NCI-H345 treated with DMSO at 0.1 percent for 48 hours (cell line): Measurements from ENCODE around the gene KCNH6.

ENCODE experiments used
- DNase-seq: peaks from one replicate; lab custom pipeline; 2025; ENCODE audit not compliant: unreplicated experiment; lab: John Stamatoyannopoulos, UW

KCNH6 gene

DNA sequence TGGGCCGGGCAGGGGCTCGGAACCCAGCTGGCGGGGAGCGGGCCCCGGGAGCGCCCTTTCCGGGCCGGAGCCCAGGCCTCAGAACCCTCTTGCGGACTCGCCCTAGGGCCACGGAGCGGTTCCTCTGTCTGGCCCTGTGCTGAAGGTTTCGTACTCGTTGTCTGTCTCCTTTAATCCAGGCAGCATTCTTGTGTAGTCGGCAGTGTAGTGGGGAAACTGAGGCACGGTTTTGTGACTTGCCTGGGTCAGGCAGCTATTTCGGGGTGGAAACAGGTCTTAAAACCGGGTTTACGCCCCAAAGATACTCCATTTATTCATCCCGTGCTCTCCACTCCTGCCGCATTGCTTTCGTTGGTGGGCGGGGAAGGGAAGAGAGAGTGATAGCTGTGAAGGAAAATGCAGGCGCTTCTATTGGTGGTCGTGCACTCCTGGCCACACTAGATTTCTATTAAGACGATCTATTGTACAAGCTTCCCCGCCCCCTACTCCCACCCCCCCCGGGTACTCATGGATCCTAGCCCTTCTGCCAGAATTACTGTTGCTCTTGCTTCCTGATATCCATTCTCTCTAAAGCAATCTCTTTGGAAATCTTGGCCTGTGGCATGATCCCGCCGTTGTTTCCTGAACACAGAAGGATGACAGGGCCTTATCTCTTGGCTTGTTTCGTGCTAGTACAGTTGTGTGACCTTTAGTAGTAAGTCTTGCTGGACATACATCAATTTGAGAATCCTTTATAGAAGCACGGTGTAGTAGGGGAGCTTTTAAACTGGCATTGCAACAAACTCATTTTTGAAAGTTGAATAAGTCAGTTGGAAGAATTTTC is 27.9 kb downstream of the KCNH6 start:
- DNase-seq, result peak; percentile 0

GRCh38 chr17:63552211-63552610 is 29.1 kb downstream of the KCNH6 start:
- no peak for DNase-seq

DNA sequence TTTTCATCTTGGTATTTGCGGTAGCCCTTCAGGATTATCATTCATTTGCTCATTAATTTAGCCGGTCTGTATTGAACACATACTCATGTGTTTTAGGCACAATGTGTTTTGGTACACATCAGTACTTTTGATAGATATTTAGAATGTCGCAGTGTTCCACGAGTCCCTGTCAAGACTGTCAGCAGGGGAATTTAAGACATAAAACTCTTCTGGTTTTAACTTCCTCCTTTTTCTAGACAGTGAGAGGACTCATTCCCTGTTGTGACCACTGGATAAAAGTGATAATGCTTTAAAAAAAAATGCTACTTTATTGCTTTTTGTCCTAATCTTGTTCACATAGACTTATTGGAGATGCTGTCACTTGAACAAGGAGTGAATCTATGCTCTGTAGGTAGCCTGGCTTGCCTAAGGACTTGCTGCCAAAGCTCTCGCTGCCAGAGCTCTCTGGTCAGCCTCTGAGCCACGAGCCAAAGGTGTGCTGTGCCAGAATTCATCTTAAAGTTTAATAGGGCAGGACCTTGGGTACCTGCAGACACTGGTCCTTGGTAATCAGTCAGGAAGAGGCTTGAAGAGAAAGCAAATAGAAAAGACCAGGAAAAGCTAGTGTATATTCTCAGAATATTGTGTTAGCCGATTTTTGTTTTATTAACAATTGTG is 32.5 kb downstream of the KCNH6 start:
- DNase-seq, result no peak

DNA sequence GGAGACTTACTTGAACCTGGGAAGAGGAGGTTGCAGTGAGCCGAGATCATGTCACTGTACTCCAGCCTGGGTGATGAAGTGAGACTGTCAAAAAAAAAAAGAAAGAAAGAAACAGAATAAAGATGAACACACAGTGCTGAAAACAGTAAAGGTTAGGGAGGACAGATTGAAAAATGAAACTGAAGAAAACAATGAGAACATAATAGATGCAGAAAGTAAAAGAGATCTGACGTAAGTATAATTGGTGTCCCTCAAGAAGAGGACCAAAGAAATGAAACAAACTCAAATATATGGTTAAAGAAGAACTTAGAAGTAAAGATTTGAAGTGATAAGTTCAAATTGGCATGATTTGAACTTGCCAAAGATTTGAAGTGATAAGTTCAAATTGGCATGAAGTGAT is 34.3 kb downstream of the KCNH6 start:
- no peak for DNase-seq

- no peak for DNase-seq
Measured at GRCh38 chr17:63558441-63558840, 35.3 kb downstream of the KCNH6 start.

- DNase-seq, result no peak
Measured at GRCh38 chr17:63561819-63562218, 38.7 kb downstream of the KCNH6 start.

GRCh38 chr17:63563339-63563738 is 40.2 kb downstream of the KCNH6 start:
- no peak for DNase-seq

DNA sequence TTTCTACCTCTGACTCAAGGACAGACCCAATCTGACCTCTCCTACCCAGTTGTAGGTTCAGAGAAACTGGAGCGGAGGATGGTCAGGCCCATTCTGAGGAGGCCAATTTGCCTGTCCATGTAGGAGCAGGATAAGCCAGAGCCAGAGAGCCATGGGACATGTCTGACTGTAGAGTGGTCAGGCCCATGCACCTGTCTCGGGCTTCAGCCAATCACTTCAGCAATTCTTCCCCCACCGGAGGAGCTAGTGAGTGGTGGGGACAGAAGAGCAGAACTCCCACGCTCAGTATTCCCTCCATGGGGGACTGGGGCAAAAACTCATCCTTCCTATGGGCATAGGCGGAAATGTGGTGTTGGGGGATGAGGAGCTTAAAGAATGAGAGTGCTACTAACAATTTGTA is 41.4 kb downstream of the KCNH6 start:
- no peak for DNase-seq

- no peak for DNase-seq
Measured at GRCh38 chr17:63567229-63567628, 44.1 kb downstream of the KCNH6 start.

DNA sequence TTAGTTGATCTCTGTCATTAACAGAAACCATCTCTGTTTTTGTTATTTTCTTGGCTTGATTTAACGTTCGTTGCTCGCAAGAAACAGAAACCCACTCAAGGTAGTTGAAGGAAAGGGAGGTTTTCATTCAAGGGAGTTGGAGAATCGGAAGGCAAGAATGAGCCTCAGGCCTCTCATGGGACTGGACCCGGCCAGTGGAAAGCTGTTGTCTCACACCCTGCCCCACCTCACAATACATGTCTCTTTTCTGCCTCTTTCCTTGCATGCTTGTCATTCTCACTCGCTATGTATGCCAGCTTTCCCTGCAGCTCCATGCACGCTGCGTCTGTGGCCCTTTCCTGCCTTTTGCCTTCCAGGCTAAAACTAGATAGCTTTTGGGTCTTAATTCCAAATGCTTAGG is 45.4 kb downstream of the KCNH6 start:
- DNase-seq, result no peak

GRCh38 chr17:63571632-63572310 is 48.6 kb downstream of the KCNH6 start:
- no peak for DNase-seq

DNA sequence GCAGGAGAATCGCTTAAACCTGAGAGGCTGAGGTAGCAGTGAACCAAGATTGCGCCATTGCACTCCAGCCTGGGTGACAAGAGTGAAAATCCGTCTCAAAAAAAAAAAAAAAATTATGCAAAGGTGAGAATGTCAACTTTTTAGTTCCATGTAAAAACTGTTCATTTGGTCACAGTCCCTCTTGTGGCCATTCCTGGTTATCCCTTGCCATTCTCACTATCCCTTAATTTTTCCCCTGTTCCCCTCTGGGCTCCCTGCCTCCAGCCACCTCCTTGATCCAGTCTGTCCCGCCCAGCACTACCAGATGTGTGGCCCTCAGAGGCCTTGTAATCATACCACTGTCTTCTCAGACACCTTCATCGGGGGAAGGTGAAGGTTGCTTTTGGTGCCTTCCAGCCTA is 50.5 kb downstream of the KCNH6 start:
- no peak for DNase-seq

DNA sequence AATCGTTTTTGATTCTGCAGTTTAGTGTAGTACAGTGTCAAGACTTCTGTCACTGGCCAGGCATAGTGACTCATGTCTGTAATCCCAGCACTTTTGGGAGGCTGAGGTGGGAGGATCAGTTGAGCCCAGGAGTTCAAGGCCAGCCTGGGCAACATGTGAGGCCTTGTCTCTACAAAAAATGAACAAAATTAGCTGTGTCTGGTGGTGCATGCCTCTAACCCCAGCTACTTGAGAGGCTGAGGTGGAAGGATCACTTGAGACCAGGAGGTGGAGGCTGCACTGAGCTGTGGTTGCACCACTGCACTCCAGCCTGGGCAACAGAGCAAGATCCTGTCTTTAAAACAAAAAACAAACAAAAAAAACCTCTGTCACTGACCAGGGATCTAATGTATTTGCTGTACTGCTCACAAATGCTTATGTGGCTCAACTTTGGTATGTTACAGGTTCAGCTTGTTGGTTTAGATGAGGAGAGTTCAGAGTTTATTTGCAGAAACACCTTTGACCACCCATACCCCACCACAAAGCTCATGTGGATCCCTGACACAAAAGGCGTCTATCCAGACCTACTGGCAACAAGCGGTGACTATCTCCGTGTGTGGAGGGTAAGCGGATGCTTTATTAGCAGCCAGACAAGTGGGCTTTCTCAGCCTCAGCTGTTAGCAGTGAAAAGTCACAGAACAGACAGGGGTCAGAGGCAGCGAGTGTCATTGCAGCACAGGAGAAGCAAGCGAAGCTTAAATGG is 55.0 kb downstream of the KCNH6 start:
- DNase-seq, result no peak

DNA sequence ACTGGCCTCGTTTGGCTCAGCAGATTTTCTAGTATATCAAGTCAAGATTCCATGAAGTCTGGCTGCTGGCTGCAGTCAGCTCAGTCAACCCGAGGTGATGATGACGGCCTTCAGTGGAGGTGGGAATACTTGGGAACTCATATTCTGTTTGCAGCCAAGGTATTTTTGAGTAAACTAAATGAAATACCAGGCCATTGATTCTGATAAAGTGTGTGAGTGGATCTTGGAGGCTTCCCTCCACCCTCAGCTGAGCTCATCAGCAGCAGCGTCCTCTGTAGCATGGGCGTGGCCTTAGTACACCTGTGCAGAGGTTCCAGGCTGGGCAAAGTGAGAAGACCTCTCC is 55.6 kb downstream of the KCNH6 start:
- no peak for DNase-seq

DNA sequence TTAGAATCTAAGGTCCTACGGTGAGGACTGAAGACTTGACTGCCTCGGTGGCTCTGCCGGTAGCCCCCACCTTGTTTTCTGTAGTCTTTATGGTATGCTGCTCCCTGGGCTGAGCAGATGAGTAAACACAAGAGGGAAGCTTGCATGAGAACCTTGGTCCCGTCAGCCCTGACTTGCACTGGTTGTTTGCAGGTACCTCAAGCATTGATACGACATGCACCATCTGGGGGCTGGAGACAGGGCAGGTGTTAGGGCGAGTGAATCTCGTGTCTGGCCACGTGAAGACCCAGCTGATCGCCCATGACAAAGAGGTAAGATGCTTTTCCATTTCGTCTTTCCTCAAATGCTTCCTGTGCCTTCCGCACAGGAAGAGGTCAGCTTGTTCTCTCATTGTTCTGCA is 56.5 kb downstream of the KCNH6 start:
- DNase-seq, result no peak

GRCh38 chr17:63587770-63588169 is 64.6 kb downstream of the KCNH6 start:
- no peak for DNase-seq

- no peak for DNase-seq
Measured at GRCh38 chr17:63588797-63589196, 65.6 kb downstream of the KCNH6 start.

DNA sequence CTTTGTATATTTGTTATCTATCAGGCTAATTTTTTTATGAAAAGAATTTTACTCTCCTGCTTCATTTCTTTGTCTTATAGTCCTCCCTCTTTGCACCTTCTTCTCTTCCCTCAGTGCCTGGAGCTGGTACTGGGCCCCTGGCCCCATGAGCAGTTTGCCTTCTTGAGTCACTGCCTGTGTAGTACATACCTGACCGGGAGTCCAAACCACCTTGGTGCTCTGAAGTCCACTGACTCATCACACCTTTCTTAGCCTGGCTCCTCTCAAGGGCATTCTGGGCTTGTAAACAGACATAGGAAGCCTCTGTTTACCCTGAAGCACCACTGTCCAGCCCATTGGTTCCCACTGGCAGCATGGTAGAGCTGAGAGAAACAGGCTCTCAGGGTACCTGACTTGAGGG is 66.5 kb downstream of the KCNH6 start:
- no peak for DNase-seq

DNA sequence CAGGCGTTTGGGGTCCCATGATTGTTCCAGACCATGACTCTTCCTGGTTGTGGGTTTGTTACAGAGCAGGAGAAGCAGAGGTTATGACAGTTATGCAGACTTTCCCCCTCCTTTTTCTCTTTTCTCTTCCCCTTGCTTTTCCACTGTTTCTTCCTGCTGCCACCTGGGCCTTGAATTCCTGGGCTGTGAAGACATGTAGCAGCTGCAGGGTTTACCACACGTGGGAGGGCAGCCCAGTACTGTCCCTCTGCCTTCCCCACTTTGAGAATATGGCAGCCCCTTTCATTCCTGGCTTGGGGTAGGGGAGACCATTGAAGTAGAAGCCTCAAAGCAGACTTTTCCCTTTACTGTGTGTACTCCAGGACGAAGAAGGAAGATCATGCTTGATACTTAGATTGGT is 69.6 kb downstream of the KCNH6 start:
- DNase-seq, result no peak

DNA sequence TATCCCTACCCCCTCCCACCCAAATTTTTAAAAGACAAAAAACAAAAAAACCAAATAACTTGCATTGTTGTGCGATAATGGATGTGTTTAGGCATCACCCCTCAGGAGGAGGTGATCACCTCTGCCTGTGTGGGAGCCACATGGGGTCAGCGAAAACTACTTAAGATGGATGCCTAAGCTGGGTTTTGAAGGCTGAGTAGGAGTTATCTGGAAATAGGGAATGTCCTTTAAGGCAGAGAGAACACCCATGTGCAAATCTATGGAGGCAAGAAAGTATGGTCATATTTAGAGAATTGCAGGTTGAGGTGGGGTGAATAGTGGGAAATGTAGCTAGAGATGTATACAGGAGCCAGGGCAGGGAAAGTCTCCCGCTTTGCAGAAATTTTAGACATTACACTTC is 72.0 kb downstream of the KCNH6 start:
- no peak for DNase-seq
